VCaP (cell line): ENCODE measurements around the gene SLC39A9.

Experiments used
- H3K27ac ChIP-seq: fragments of 450-650 bp; 2 replicates; pipeline ENCODE4 v1.5.1; 2017
- CTCF ChIP-seq: fragments of 450-650 bp; conservative IDR thresholded peaks from 2 replicates; pipeline ENCODE4 v1.5.1; 2017; ENCODE audit warnings: mild to moderate bottlenecking, moderate library complexity

The SLC39A9 gene

DNA sequence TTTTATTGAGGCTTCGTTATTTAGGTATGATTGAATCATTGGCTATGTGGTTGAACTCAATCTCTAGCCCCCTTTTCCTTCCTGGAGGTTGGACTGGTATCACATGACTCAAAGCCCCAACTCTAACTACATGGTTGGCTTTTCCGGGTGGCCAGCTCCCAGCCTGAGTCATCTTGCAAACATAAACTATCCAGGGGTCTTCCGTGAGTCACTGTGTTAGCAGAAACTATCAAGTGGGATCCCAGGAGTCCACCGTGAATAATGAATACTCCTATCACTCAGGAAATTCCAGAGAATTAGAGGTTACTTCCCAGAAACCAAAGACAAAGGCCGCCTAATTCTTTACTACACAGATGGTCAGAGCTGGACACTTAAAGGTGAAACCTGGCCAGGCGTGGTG, 66.3 kb downstream of the SLC39A9 start:
- no peak for TF ChIP-seq CTCF
- H3K27ac ChIP-seq = no peak overlapping the region

DNA sequence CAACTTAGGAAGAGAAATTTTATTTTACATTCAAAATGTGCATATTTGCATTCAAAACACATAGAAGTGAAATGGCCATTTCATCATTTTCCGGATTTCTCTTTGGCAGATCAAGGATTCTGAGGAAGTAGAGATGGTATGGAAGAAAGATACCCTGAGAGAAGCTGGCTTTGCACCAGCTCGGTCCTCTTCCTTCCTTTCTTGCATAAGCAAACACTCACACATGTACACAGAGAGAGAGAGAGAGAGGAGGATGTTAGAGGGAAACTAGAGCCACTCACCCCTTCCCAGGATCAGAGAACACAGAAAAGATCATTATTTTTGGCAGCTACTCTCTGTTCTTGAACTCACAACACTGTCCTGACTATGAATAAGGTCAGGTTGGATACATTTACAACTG, 70.5 kb downstream of the SLC39A9 start:
- H3K27ac ChIP-seq = peak overlapping the region; percentile 37
- no peak for TF ChIP-seq CTCF

GRCh38 chr14:69471436-69471835, 72.9 kb downstream of the SLC39A9 start:
- no peak for TF ChIP-seq CTCF
- no peak overlapping the region for H3K27ac ChIP-seq

DNA sequence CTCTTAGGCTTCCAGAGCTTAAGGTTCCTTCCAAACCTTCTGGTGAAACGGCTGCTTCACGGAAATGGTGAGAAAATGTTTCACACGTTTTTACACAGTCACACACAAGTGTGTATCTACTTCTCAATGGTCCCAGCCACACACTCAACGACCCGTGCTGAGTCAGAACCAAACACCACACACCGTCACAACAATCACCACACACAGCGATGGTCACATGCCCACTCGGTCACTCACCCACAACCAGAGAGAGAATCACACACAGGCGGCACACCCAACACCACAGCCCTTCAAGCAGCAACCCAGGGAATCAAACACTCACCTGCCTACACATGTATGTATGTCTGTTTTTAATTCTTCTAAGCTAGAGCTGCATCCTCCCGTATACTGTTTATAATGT, 73.4 kb downstream of the SLC39A9 start:
- no peak for TF ChIP-seq CTCF
- no peak overlapping the region for H3K27ac ChIP-seq

DNA sequence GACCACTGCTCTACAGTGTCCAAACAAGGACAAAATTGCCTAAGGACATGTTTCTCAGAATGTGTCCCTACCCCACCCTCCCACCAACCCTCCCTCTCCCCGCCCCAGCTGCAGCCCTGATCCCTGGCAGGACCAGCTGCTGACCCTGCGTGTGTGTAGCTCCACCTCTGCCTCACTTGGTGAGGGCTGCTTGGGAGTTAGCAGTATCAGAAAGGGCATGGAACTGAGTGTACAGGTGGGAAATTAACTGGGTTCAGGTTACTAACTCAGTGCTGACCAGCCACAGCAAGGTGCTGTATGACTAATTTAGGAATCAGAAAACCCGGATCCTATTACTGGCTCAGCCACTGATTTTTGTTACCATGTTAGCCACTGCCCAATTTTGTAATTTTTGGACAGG, 74.8 kb downstream of the SLC39A9 start:
- TF ChIP-seq CTCF = no peak
- H3K27ac ChIP-seq = no peak overlapping the region

GRCh38 chr14:69473946-69474345, 75.5 kb downstream of the SLC39A9 start:
- TF ChIP-seq CTCF = no peak
- H3K27ac ChIP-seq = no peak overlapping the region

DNA sequence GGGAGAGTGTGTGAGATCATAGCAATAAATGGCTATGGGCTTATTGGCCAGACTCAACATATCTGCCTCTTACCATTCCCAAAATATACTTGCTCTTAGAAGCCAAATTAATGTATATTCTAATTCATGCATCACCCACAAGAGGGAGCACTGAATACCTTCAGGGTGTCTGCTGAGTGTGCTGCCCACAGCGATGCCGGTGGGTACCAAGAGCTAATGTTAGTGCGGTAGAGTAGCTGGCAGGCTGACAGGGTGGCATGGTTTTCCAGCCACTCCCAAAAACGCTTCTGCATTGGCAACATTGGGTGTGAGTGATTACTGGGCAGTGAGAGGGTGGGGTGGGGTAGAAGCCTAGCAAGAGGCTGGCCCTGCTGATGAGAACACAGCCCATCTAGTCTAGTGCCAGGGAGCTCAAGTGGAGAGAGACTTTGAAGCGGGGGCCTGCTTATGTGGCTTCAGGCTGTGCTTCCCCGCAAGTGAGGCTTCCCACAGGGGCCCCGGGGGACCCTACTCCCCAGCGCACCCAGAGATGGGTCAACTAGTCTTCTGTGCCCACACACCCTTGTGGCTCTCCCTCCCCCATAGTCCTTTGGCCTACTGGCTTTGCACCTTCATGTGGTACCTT, 76.8 kb downstream of the SLC39A9 start:
- no peak overlapping the region for H3K27ac ChIP-seq
- peak; percentile 70 for TF ChIP-seq CTCF
